GM19324 (cell line): ENCODE measurements around the gene PWWP2B.
A peak's percentile ranks its signal among the peaks of the same experiment; 100 is the strongest.

ENCODE experiments used
- ATAC-seq: cut with Tn5 transposase; IDR thresholded peaks from one replicate; pipeline ENCODE4 v1.9.1; 2021; ENCODE audit warnings: mild to moderate bottlenecking, moderate library complexity; ENCODE audit not compliant: unreplicated experiment, low FRiP score

The PWWP2B gene

DNA sequence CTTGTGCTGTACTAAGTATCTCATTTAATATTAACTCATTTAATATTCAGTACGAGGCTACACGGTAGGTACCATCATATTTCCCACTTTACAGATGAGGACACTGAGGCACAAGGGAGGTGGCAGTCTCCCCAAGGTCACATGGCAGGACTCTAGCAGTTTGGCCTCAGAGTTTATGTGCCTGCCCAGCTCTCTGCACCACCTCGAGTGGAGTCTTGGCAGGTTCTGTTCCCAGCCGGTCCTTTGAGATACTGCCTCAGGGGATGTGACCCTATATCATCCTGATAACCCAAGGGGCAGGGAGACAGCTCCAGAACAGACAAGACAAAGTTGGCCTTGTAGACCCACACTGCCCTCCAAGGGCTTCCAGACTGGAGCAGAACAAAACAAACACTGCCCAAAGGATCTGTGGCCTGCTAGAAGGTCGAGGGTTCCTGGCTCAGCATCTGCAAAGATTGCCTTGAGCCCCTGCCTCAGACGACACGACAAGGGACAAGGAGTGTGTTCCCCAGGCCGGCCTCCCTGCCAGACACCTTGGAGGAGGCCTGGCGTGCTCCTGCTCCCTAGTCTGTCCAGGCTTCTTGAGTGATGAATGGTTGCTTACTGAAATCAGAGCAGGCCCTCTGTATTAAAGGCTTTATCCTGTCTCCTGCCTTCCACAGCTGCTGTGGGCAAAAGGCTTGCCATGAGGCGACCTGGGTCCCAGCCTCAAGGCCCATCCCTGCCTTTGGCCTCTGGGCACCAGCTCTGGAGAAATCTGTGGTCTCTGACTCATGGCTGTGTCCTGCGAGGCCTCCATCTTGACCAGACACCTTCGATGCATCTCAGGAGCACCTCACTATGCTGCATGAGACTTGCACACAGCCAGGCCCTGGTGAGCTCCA is 3.9 kb upstream of the PWWP2B start:
- ATAC-seq = no peak

DNA sequence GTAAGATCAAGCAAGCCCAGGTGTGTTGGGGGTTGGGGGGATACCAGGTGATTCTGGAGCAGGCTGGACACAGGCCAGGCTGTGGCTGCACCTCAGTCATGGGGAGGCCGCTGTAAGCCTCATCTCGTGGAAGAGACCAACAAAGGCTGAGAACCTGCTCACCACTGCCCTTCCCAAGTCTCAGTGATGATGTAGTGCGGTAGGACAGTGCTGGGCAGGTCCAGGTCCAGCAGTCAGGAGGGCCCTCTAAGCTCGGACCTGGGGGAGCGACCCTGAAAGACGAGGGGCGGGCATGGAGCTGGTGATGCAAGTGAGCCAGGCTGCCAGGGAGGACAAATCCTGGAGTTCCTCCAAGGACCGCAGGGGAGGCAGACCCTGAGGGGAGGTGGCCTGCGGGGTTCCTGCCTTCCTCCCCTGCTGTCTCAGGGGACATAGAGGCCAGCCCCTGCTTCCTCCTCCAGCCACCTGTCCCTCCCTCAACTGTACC is 3.3 kb upstream of the PWWP2B start:
- ATAC-seq = no peak

GRCh38 chr10:132394201-132394811 is 2.7 kb upstream of the PWWP2B start:
- ATAC-seq = no peak

GRCh38 chr10:132394936-132395703 is 1.9 kb upstream of the PWWP2B start:
- ATAC-seq = no peak

- ATAC-seq = no peak
These were observed 1.1 kb upstream of the PWWP2B start for GRCh38 chr10:132395704-132396493.

GRCh38 chr10:132396494-132397035 is 435 bp upstream of the PWWP2B start:
- peak; percentile 38 for ATAC-seq

DNA sequence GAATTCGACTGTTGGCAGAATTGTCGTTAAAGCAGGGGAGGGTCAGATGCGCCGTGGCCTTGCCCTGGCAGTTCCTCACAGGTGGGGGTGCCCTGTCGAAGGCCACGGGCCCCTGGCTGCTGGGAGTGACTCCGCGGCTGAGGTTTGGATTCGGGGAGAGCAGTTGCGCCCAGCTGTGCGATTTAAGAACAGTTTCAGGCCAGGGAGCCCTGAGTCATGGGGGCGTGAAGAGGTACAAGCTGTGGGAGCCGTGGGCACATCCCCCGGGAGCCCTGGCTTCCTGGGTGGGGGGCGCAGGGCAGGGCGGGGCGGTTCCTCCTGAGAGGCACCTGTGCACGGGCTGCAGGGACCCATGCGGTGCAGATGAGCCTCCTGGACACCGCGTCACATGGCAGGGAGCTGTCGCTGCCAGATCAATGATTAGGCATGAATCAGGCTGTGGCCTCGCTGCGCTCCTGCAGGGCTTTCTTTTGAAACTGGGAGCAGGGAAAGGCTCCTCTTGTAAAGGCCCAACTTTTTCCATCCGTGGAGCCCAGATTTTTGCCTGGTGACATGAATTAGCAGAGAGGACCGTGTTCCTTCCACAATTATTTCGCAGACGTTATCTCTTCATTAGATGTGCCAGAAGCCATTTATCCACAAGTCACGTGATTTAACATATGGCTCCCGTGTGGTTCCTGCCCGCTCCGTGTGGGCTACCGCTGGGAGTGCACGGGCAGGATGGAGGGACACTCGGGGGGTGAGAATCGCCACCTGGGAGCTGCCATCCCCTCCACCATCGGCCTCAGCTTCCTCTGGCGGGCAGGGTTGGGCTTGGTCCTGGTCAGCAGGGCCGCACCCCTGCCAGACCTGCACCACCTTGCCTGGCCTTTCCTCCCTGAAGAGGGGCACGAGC is 918 bp downstream of the PWWP2B start:
- no peak for ATAC-seq

DNA sequence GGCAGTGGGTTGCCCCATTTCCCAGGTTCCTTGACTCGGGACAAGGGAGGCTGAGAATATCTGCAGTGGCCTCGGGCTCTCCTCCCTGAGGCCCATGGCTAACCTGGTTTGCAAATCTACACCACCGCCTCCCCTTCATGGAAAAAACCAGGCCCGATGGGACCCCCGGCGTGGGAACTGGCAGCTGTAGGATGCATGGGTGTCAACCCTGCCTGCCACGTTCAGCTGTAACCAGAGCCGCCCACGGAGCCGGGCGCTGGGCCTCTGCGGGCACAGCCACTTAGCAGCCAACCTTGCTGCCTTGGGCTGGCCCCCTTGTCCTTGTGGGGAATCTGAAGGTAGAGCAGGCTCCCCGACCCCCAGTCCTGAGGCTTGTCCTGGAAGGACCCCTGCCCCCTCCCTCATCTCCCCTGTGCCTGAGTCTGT is 1.6 kb downstream of the PWWP2B start:
- no peak for ATAC-seq

GRCh38 chr10:132399117-132400035 is 2.4 kb downstream of the PWWP2B start:
- no peak for ATAC-seq

GRCh38 chr10:132400041-132400546 is 3.1 kb downstream of the PWWP2B start:
- no peak for ATAC-seq

GRCh38 chr10:132400547-132401151 is 3.6 kb downstream of the PWWP2B start:
- ATAC-seq = no peak

GRCh38 chr10:132401401-132402118 is 4.6 kb downstream of the PWWP2B start:
- ATAC-seq = no peak

- ATAC-seq = no peak
These were observed 5.8 kb downstream of the PWWP2B start for GRCh38 chr10:132402781-132403241.

DNA sequence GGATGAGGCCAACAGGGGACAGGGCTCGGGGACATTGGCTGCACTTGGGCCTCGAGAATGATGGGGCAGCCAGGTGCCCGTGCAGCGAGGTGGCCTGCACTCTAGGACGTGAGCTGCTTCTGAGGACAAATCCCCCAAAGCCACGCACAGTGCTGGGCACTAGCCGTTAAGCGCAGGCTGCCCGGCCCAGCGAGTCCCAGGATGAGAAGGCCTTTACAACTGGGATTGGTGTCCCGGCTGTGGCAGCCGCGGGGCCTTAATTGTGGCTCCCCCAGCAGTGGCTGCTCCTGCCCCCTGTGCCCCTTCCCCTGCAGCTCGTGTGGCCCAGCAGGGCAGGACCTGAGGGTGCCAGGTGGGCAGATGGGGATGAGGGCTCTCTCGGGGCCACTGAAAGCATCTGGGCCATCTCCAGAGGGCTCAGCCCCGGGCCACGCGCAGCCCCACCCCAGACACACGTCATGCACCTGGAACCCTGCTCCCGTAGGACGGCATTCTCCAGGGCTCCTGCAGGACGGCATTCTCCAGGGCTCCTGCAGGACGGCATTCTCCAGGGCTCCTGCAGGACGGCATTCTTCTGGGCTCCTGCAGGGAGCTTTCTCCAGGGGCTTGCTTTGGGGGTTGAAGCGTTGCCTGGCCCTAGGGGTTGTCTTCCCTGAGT is 6.6 kb downstream of the PWWP2B start:
- no peak for ATAC-seq

- no peak for ATAC-seq
These were observed 7.3 kb downstream of the PWWP2B start for GRCh38 chr10:132404169-132404880.
